Kidney epithelial cell (primary cell): ENCODE data around the gene AHSP. TPM values are rescaled to one million over a fixed set of nuclear protein-coding genes. Genes with fewer than 3 reads are reported as not detected.
"Not testable (repeated sequence)": the region's sequence is repeated elsewhere in the genome, so short reads cannot be mapped to it uniquely, and the experiment has no call there.

Experiments
- DNase-seq: peaks from one replicate; pipeline ENCODE4 v3.0.0-alpha.2; 2010; ENCODE audit warnings: low read depth
- H3K27me3 ChIP-seq: 2 replicates; pipeline ENCODE4 v1.6.0; 2011; ENCODE audit warnings: low read length; ENCODE audit not compliant: control insufficient read depth, insufficient read depth
- H3K36me3 ChIP-seq: 2 replicates; pipeline ENCODE4 v1.5.1; 2011; ENCODE audit warnings: low read length; ENCODE audit not compliant: control insufficient read depth, insufficient read depth
- H3K4me3 ChIP-seq: 2 replicates; pipeline ENCODE4 v1.5.1; 2011; ENCODE audit warnings: low read depth, mild to moderate bottlenecking, control low read depth, low read length
- total RNA-seq: library from RNA; depleted of rRNA; stranded (reverse); fragments of >200 nt; gene quantifications from 2 replicates; pipeline ENCODE4 v1.2.3, GENCODE V29; 2015
- TF ChIP-seq, protein P1 (sequence below): IDR thresholded peaks from 2 replicates; pipeline ENCODE4 v1.5.1; 2011; ENCODE audit warnings: mild to moderate bottlenecking, moderate library complexity, low read length, control low read depth, inconsistent platforms; ENCODE audit not compliant: insufficient read depth, poor library complexity, severe bottlenecking

Gene AHSP, protein sequence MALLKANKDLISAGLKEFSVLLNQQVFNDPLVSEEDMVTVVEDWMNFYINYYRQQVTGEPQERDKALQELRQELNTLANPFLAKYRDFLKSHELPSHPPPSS
- not detected in 2 replicates for total RNA-seq

DNA sequence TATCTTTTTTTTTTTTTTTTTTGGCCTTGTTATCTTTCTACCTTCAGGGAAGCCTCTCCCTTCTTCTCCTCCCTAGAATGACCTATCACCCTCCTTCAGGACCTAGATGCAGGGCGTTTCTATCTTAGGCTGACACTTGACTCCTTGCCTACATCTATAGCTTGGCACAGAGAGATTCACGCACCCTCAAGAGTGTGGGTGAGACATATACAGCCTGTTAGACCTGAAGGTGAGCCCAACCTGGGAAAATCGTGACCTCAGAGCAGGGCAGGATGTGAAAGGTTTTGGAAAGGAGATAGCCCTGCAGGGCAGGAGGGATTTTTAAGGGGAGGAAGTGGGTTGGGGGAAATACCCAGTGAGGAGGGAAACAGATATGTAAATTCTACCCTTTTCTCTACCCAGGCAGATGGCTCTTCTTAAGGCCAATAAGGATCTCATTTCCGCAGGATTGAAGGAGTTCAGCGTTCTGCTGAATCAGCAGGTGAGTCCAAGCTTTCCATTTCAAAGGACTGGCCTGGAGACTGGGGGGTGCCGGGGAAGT, at the start of gene AHSP:
Gene AHSP, plus strand, starts transcription at position 167 of the 541 bp plus-strand sequence. Its CDS starts 240 bp downstream, at position 407.
- Histone ChIP-seq H3K36me3 (no peaks in the 10 kb centered on the region), H3K27me3 (peaks cover 26% of the 10 kb centered on the region), H3K4me3 (no peak within 1 kb of the TSS)
- no peak for DNase-seq
- TF ChIP-seq, protein P1, sequence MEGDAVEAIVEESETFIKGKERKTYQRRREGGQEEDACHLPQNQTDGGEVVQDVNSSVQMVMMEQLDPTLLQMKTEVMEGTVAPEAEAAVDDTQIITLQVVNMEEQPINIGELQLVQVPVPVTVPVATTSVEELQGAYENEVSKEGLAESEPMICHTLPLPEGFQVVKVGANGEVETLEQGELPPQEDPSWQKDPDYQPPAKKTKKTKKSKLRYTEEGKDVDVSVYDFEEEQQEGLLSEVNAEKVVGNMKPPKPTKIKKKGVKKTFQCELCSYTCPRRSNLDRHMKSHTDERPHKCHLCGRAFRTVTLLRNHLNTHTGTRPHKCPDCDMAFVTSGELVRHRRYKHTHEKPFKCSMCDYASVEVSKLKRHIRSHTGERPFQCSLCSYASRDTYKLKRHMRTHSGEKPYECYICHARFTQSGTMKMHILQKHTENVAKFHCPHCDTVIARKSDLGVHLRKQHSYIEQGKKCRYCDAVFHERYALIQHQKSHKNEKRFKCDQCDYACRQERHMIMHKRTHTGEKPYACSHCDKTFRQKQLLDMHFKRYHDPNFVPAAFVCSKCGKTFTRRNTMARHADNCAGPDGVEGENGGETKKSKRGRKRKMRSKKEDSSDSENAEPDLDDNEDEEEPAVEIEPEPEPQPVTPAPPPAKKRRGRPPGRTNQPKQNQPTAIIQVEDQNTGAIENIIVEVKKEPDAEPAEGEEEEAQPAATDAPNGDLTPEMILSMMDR, result no peak

DNA sequence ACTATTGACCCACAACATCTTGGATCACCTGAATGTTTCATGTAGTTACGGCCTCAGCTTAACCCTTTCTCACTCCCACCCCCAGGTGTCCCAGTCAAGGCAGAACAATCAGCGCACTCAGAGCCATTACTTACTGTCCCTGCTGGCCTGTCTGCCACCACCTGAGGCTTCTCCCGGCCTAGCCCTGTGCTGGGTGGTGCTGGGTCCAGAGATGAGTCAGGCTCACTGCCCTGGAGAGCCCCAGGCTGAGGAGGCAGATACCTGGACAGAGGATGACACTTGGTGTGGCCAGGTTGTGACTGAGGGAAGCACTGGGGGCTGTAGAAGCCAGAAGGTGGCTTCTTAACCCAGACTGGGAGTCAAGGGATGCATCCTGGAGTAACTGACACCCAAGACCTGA, 48.7 kb upstream of the AHSP start:
- no peak overlapping the region for H3K4me3 ChIP-seq
- no peak for DNase-seq
- TF ChIP-seq, protein P1, result no peak
- peaks cover 8% of the 10 kb centered on the region for H3K27me3 ChIP-seq
- H3K36me3 ChIP-seq, result no peaks in the 10 kb centered on the region

DNA sequence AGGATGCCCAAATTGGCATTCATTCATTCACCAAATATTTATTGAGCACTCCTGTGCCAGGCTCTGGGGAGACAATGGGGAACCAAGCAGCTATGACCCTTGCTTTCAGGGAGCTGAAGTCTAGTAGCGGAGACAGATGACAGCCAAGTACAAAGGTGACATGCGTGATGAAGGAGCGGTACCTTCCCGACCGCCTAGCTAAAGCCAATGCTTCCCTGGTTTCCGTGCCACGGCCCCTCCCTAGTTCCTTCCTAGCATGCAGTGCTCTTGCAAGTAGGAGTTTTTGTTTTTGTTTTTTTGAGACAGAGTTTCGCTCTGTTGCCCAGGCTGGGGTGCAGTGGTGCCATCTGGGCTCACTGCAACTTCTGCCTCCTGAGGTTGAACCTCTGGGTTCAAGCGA, 47.9 kb upstream of the AHSP start:
- H3K4me3 ChIP-seq, result no peak overlapping the region
- no peaks in the 10 kb centered on the region for H3K36me3 ChIP-seq
- no peak for DNase-seq
- peaks cover 8% of the 10 kb centered on the region for H3K27me3 ChIP-seq
- TF ChIP-seq, protein P1, result no peak

DNA sequence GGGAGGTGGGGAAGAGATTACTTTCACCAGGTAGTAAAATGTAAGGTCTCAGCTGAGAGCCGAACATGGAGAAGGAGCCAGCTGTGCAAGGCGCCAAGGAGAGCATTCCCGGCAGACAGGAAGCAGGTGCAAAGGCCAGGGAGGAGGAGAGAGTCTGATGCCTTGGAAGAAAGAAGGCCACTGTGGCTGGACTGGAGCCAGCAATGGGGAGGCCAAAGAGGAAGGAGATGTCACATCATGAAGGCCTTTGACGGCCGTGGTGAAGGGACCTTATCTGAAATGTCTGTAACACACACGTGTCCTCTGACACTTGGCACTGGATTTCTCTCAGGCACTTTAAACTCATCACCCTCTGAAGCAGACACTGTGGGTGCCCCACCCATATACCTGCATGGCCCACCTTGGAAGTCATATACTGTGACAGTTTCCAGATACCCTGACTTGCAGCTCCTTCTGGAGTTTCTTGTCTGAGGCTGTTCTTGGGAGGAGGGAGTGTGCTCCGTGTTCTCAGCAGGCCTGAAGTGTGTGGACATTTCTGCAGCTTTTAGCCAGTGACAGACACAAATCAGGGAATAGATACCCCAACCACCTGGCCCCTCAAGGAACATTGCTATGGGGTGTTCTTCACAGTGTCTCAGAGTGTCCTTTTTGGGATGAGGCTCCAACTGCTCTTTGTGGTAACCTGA, 46.7 kb upstream of the AHSP start:
- DNase-seq, result no peak
- peaks cover 12% of the 10 kb centered on the region for H3K27me3 ChIP-seq
- TF ChIP-seq, protein P1, result no peak
- H3K36me3 ChIP-seq, result no peaks in the 10 kb centered on the region
- H3K4me3 ChIP-seq, result no peak overlapping the region

DNA sequence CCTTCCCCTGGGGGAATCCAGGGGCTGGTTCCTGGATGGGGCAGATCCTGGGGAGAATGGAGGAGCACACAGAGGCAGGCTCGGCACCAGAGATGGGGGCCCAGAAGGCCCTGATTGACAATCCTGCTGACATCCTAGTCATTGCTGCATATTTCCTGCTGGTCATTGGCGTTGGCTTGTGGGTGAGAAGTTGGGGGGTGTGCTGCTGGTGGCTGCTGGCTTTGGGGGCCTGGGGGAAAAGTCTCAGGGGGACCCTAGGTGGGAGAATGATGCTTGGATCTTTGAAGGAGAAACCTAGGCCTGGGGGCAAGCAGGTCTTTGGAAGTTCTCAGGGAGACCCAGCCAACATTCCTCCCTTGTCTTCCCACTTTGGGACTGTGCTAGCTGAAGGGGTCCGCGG, 44.6 kb upstream of the AHSP start, which contains the start of gene SLC5A2:
Gene SLC5A2, plus strand, starts transcription at position 43 of the 400 bp plus-strand sequence. Its CDS starts 14 bp downstream, at position 57.
- no peak for DNase-seq
- H3K4me3 ChIP-seq, result no peak within 1 kb of the TSS
- TF ChIP-seq, protein P1, result no peak
- peaks cover 30% of the 10 kb centered on the region for H3K27me3 ChIP-seq
- no peaks in the 10 kb centered on the region for H3K36me3 ChIP-seq

DNA sequence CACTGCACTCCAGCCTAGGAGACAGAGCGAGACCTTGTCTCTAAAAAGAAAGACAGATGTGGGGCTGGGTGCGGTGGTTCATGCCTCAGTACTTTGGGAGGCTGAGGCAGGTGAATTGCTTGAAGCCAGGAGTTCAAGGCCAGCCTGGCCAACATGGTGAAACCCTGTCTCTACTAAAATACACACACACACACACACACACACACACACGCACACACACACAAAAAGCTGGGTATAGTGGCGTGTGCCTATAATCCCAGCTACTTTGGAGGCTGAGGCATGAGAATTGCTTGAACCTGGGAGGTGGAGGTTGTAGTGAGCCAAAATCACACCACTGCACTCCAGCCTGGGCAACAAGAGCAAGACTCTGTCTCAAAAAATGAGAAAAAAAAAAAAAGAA, 43.7 kb upstream of the AHSP start:
- peaks cover 39% of the 10 kb centered on the region for H3K27me3 ChIP-seq
- not testable (repeated sequence) for H3K4me3 ChIP-seq, DNase-seq, H3K36me3 ChIP-seq
